GM18507 (cell line): ENCODE results near the gene MIER2.
"Not testable (repeated sequence)": the region's sequence is repeated elsewhere in the genome, so short reads cannot be mapped to it uniquely, and the experiment has no call there.

ENCODE experiments used
- DNase-seq: peaks from one replicate; pipeline ENCODE4 v3.0.0; 2011; ENCODE audit warnings: low read depth; ENCODE audit not compliant: insufficient read length; ENCODE audit errors: extremely low spot score
- FAIRE-seq: peaks from 2 replicates; lab custom pipeline; 2011; peaks lifted over from hg19 to GRCh38; lab: Jason Lieb, UNC

MIER2 gene

GRCh38 chr19:275000-275399 lies 69.6 kb downstream of the MIER2 start:
- DNase-seq (no peak), FAIRE-seq (no peak)

- DNase-seq (no peak), FAIRE-seq (no peak)
Observed at GRCh38 chr19:273393-273792, 71.2 kb downstream of the MIER2 start.

GRCh38 chr19:271856-272255 lies 72.7 kb downstream of the MIER2 start:
- FAIRE-seq (no peak), DNase-seq (no peak)

- not testable (repeated sequence) for DNase-seq, FAIRE-seq
Observed at GRCh38 chr19:270766-271318, 73.8 kb downstream of the MIER2 start.

- FAIRE-seq (no peak), DNase-seq (no peak)
Observed at GRCh38 chr19:269241-269640, 75.4 kb downstream of the MIER2 start.

- no peak for FAIRE-seq
- no peak for DNase-seq
Observed at GRCh38 chr19:262125-262524, 82.5 kb downstream of the MIER2 start.

- not testable (repeated sequence) for DNase-seq, FAIRE-seq
Observed at GRCh38 chr19:256804-257203, 87.8 kb downstream of the MIER2 start.
